H1 (cell line): ENCODE measurements around the gene RIMBP2. TPM values are rescaled to one million over a fixed set of nuclear protein-coding genes. Genes with fewer than 3 reads are reported as not detected.

ENCODE experiments used
- CTCF ChIA-PET: fragments of 300-600 bp; sonication (Branson Sonifier 250); formaldehyde crosslinking; loops from one replicate; lab custom pipeline; 2021; ENCODE audit not compliant: partially characterized antibody; lab: Charles Lee
- POLR2A ChIA-PET: fragments of 300-600 bp; sonication (Branson Sonifier 250); formaldehyde crosslinking; loops from one replicate; lab custom pipeline; 2021; ENCODE audit warnings: inconsistent platforms; ENCODE audit not compliant: partially characterized antibody; lab: Charles Lee
- DNase-seq, 2 experiments: peaks; one replicate each; pipeline versions ENCODE4 v3.0.0 to v3.0.0-alpha.2; 2010 to 2022; ENCODE audit warnings: low spot score in 2 of 2, low read depth in 1 of 2, mixed read lengths in 1 of 2
- FAIRE-seq: peaks from 2 replicates; lab custom pipeline; 2011; peaks lifted over from hg19 to GRCh38; lab: Jason Lieb, UNC
- H2AFZ ChIP-seq: 2 replicates; pipeline ENCODE4 v1.8.1; 2012; ENCODE audit warnings: low read length, inconsistent platforms
- H2AK5ac ChIP-seq: 2 replicates; pipeline ENCODE4 v1.6.1; 2013; ENCODE audit warnings: low read depth, low read length
- H2BK120ac ChIP-seq: replicated peaks from 2 replicates; pipeline ENCODE3; 2013; ENCODE audit warnings: low read depth, low read length, inconsistent platforms
- H2BK12ac ChIP-seq: 2 replicates; pipeline ENCODE4 v1.6.1; 2013; ENCODE audit warnings: low read depth, low read length
- H2BK15ac ChIP-seq: 2 replicates; pipeline ENCODE4 v1.6.1; 2013; ENCODE audit warnings: low read length
- H2BK20ac ChIP-seq: 2 replicates; pipeline ENCODE4 v1.6.1; 2013; ENCODE audit warnings: low read length
- H2BK5ac ChIP-seq: 2 replicates; pipeline ENCODE4 v1.6.1; 2013; ENCODE audit warnings: low read depth, low read length
- H3K14ac ChIP-seq: 2 replicates; pipeline ENCODE4 v1.6.1; 2013; ENCODE audit warnings: inconsistent platforms; ENCODE audit not compliant: insufficient read length
- H3K18ac ChIP-seq: 2 replicates; pipeline ENCODE4 v1.6.1; 2013; ENCODE audit warnings: low read length; ENCODE audit errors: extremely low read depth
- H3K23ac ChIP-seq: 2 replicates; pipeline ENCODE4 v1.6.1; 2013; ENCODE audit warnings: inconsistent platforms; ENCODE audit not compliant: insufficient read length
- H3K23me2 ChIP-seq: 2 replicates; pipeline ENCODE4 v1.6.1; 2013; ENCODE audit warnings: low read depth, low read length
- H3K27ac ChIP-seq: 2 replicates; pipeline ENCODE4 v1.6.1; 2011; ENCODE audit warnings: low read depth, low read length, inconsistent platforms
- H3K27me3 ChIP-seq, 4 experiments: replicated peaks in 1 of 4; 1 replicate in 1 of 4; 2 replicates in 3 of 4; pipeline versions ENCODE4 v1.6.1 to v1.8.1; 2011 to 2013; ENCODE audit warnings: low read length in 3 of 4, mild to moderate bottlenecking in 3 of 4, inconsistent platforms in 2 of 4, mixed read lengths in 2 of 4, moderate library complexity in 1 of 4; ENCODE audit not compliant: control insufficient read depth in 3 of 4, insufficient read depth in 3 of 4; ENCODE audit errors: extremely low read depth in 1 of 4
- H3K36me3 ChIP-seq, 4 experiments: 2 replicates each; pipeline versions ENCODE4 v1.6.1 to v1.8.1; 2011 to 2013; ENCODE audit warnings: mild to moderate bottlenecking in 4 of 4, low read length in 3 of 4, moderate library complexity in 2 of 4, control low read depth in 1 of 4, inconsistent platforms in 1 of 4; ENCODE audit not compliant: insufficient read depth in 4 of 4, control insufficient read depth in 2 of 4
- H3K4ac ChIP-seq: replicated peaks from 2 replicates; pipeline ENCODE3; 2013; ENCODE audit warnings: low read length, low read depth, mixed read lengths, inconsistent platforms; ENCODE audit not compliant: insufficient read length
- H3K4me1 ChIP-seq, 4 experiments: replicated peaks in 1 of 4; 1 replicate in 1 of 4; 2 replicates in 3 of 4; pipeline versions ENCODE4 v1.6.1 to v1.8.1; 2011 to 2013; ENCODE audit warnings: low read length in 3 of 4, inconsistent platforms in 2 of 4, mixed read lengths in 1 of 4; ENCODE audit not compliant: insufficient read depth in 4 of 4, control insufficient read depth in 3 of 4
- H3K4me2 ChIP-seq, 2 experiments: 2 replicates each; pipeline versions ENCODE4 v1.6.1 to v1.8.1; 2011 to 2013; ENCODE audit warnings: low read depth in 2 of 2, low read length in 2 of 2, control low read depth in 1 of 2, inconsistent platforms in 1 of 2, mild to moderate bottlenecking in 1 of 2; ENCODE audit not compliant: insufficient read depth in 1 of 2
- H3K4me3 ChIP-seq, 4 experiments: fragments of 200-600, 300-600 bp in 1 of 4; sonication (generic), shearing (Covaris generic), sonication (Bioruptor Twin) in 1 of 4; 2 replicates each; pipeline versions ENCODE4 v1.5.1 to v1.8.1; 2011 to 2016; ENCODE audit warnings: low read length in 4 of 4, low read depth in 3 of 4, control low read depth in 2 of 4, inconsistent platforms in 2 of 4, mild to moderate bottlenecking in 2 of 4, mixed read lengths in 1 of 4, moderate library complexity in 1 of 4; ENCODE audit not compliant: insufficient read depth in 2 of 4; ENCODE audit errors: extremely low read depth in 1 of 4
- H3K56ac ChIP-seq: replicated peaks from 2 replicates; pipeline ENCODE3; 2013; ENCODE audit warnings: low read depth, mild to moderate bottlenecking, mixed read lengths, low read length, inconsistent platforms; ENCODE audit not compliant: insufficient read length
- H3K79me1 ChIP-seq: 2 replicates; pipeline ENCODE4 v1.6.1; 2013; ENCODE audit warnings: low read depth, low read length, control low read depth
- H3K79me2 ChIP-seq, 2 experiments: 2 replicates each; pipeline versions ENCODE4 v1.6.1 to v1.8.1; 2012 to 2013; ENCODE audit warnings: low read length in 2 of 2, mild to moderate bottlenecking in 2 of 2, inconsistent platforms in 1 of 2; ENCODE audit not compliant: insufficient read depth in 2 of 2, control insufficient read depth in 1 of 2
- H3K9ac ChIP-seq, 4 experiments: replicated peaks in 1 of 4; 1 replicate in 1 of 4; 2 replicates in 3 of 4; pipeline versions ENCODE4 v1.6.1 to v1.8.1; 2011 to 2013; ENCODE audit warnings: low read depth in 3 of 4, low read length in 3 of 4, control low read depth in 2 of 4, mild to moderate bottlenecking in 2 of 4, moderate library complexity in 2 of 4, inconsistent platforms in 1 of 4; ENCODE audit errors: extremely low read depth in 1 of 4
- H3K9me3 ChIP-seq, 2 experiments: 2 replicates each; pipeline versions ENCODE4 v1.6.1 to v1.8.1; 2012 to 2013; ENCODE audit warnings: mild to moderate bottlenecking in 2 of 2, moderate library complexity in 2 of 2, control low read depth in 1 of 2, inconsistent platforms in 1 of 2, low read depth in 1 of 2, low read length in 1 of 2, mixed read lengths in 1 of 2; ENCODE audit not compliant: insufficient read depth in 2 of 2
- H4K20me1 ChIP-seq, 2 experiments: replicated peaks in 1 of 2; 2 replicates each; pipeline versions ENCODE3 to v1.8.1; 2011 to 2013; ENCODE audit warnings: inconsistent platforms in 2 of 2, low read length in 2 of 2, mild to moderate bottlenecking in 1 of 2; ENCODE audit not compliant: insufficient read depth in 2 of 2, control insufficient read depth in 1 of 2
- H4K5ac ChIP-seq: 2 replicates; pipeline ENCODE4 v1.6.1; 2013; ENCODE audit warnings: low read length, low read depth, mixed read lengths, inconsistent platforms; ENCODE audit not compliant: insufficient read length
- H4K8ac ChIP-seq: 2 replicates; pipeline ENCODE4 v1.8.0; 2013; ENCODE audit warnings: mild to moderate bottlenecking, moderate library complexity, low read length, inconsistent platforms; ENCODE audit not compliant: insufficient read depth; ENCODE audit errors: extremely low read depth
- H4K91ac ChIP-seq: replicated peaks from 2 replicates; pipeline ENCODE3; 2013; ENCODE audit warnings: low read length, mixed read lengths, inconsistent platforms; ENCODE audit not compliant: insufficient read length
- BACH1 ChIP-seq: IDR thresholded peaks from 2 replicates; pipeline ENCODE4 v1.6.1; 2012; ENCODE audit warnings: low read length, improper control_type of control experiment
- FOSL1 ChIP-seq: IDR thresholded peaks from 2 replicates; pipeline ENCODE4 v1.6.1; 2011; ENCODE audit warnings: mild to moderate bottlenecking, low read depth, low read length, moderate library complexity; ENCODE audit not compliant: insufficient read depth
- KDM5A ChIP-seq: fragments of 200-600 bp; IDR thresholded peaks from 2 replicates; pipeline ENCODE4 v1.7.1; 2012; ENCODE audit warnings: mild to moderate bottlenecking, low read length, inconsistent platforms, mixed read lengths
- NRF1 ChIP-seq: IDR thresholded peaks from 2 replicates; pipeline ENCODE4 v1.6.1; 2011; ENCODE audit warnings: mild to moderate bottlenecking, low read depth, low read length, improper control_type of control experiment
- SIX5 ChIP-seq: IDR thresholded peaks from 2 replicates; pipeline ENCODE4 v1.6.1; 2011; ENCODE audit warnings: mild to moderate bottlenecking, low read depth, low read length
- WGBS, 2 experiments: shearing (Covaris generic) in 1 of 2; methylation state at CpG; one replicate each; pipeline versions ENCODE4 v1.1.6 to v1.1.7; 2013 to 2015; ENCODE audit warnings: low lambda C conversion rate in 2 of 2, mixed read lengths in 2 of 2, inconsistent platforms in 1 of 2, low coverage in 1 of 2, missing lambda C conversion rate in 1 of 2; ENCODE audit not compliant: insufficient replicate concordance in 2 of 2, insufficient coverage in 1 of 2, insufficient read length in 1 of 2; ENCODE audit errors: extremely low coverage in 1 of 2, missing lambda C conversion rate in 1 of 2; 5-methylcytosine and 5-hydroxymethylcytosine counted together
- polyA plus RNA-seq, 7 experiments: library from polyadenylated mRNA; depleted of rRNA in 3 of 7; stranded (reverse) in 5 of 7; unstranded in 2 of 7; fragments of >200 nt in 5 of 7; fragments of 200-250 nt in 2 of 7; gene quantifications; 1 replicate in 5 of 7; 2 replicates in 1 of 7; 4 replicates in 1 of 7; pipeline versions ENCODE4 v1.2.1 to v1.2.3, GENCODE V29; 2011 to 2013; ENCODE audit warnings: missing spikeins in 2 of 7, mixed read lengths in 2 of 7
- total RNA-seq: library from RNA; stranded (reverse); fragmentation: NEBNext Ultra II Directional; extraction: Animal tissue kit (Norgen Biotek cat#: 25700); gene quantifications from 2 replicates; pipeline ENCODE4 v1.2.1, GENCODE V29; 2021

Gene RIMBP2
- total and polyA plus RNA-seq, 2 of the 8 experiments (the other 6 are each of a cell fraction or from before 2014, with no cell fraction given), result 0.18 to 0.65 TPM

- no peak overlapping the region for H2AFZ ChIP-seq
- no peak for TF ChIP-seq BACH1
- no peak for TF ChIP-seq SIX5
- TF ChIP-seq NRF1, result no peak
- no peak for TF ChIP-seq FOSL1
- no peak for TF ChIP-seq KDM5A
- FAIRE-seq, result no peak
- no peaks in the 10 kb centered on the region for H3K36me3 ChIP-seq
- no peak overlapping the region for H3K18ac ChIP-seq
- no peaks in the 10 kb centered on the region for H3K9me3 ChIP-seq
- no peak overlapping the region for H2AK5ac ChIP-seq
- no peak overlapping the region for H2BK20ac ChIP-seq
- no peaks in the 10 kb centered on the region for H3K27me3 ChIP-seq
- H3K79me1 ChIP-seq, result no peaks in the 10 kb centered on the region
- ChIA-PET CTCF (interaction anchor here (0.8 to 1.2 kb wide), 2 partner anchors 9 to 51 kb away, joined by 3 read pairs; no protein-coding TSS in a partner anchor), POLR2A (no interaction called here)
- H2BK5ac ChIP-seq, result no peak overlapping the region
- H3K9ac ChIP-seq, result no peak overlapping the region
- no peak overlapping the region for H4K8ac ChIP-seq
- no peak overlapping the region for H2BK12ac ChIP-seq
- 97% methylated on average over 8 of the region's 8 CpGs; no CpG with 5 or more reads in 1 of the 2 experiments for WGBS, 2 experiments
- H3K27ac ChIP-seq, result no peak overlapping the region
- no peaks in the 10 kb centered on the region for H3K79me2 ChIP-seq
- H3K56ac ChIP-seq, result no peak overlapping the region
- no peak overlapping the region for H2BK15ac ChIP-seq
- H2BK120ac ChIP-seq, result no peak overlapping the region
- no peak overlapping the region for H4K5ac ChIP-seq
- H4K91ac ChIP-seq, result no peak overlapping the region
- H3K4me3 ChIP-seq, result no peak overlapping the region
- no peaks in the 10 kb centered on the region for H3K23me2 ChIP-seq
- peaks cover 0 to 2% of the 10 kb centered on the region in 2 experiments for H4K20me1 ChIP-seq
- H3K23ac ChIP-seq, result no peak overlapping the region
- H3K14ac ChIP-seq, result no peak overlapping the region
- DNase-seq, result no peak
- peaks cover 0 to 3% (median 0%) of the 10 kb centered on the region in 4 experiments; a peak in 3 of 7 replicates for H3K4me1 ChIP-seq
- H3K4ac ChIP-seq, result no peak overlapping the region
- H3K4me2 ChIP-seq, result no peak overlapping the region
Observed at GRCh38 chr12:130524759-130525158, 191.3 kb downstream of the RIMBP2 start.
